K562 (cell line): ENCODE measurements around the gene CCL5. TPM values are rescaled to one million over a fixed set of nuclear protein-coding genes. Genes with fewer than 3 reads are reported as not detected.
A peak's percentile ranks its signal among the peaks of the same experiment; 100 is the strongest.

Source experiments
- CBFA2T2 ChIP-seq: fragments of 450-650 bp; conservative IDR thresholded peaks from 2 replicates; pipeline ENCODE4 v1.6.1; 2017; ENCODE audit warnings: mild to moderate bottlenecking
- CC2D1A ChIP-seq: fragments of 450-650 bp; IDR thresholded peaks from 2 replicates; pipeline ENCODE4 v1.6.1; 2017; ENCODE audit warnings: mild to moderate bottlenecking
- EP300 ChIP-seq: IDR thresholded peaks from 2 replicates; pipeline ENCODE4 v1.6.1; 2012; ENCODE audit warnings: low read length, improper control_type of control experiment
- GATA2 ChIP-seq: sonication (generic); formaldehyde crosslinking; IDR thresholded peaks from 2 replicates; pipeline ENCODE4 v1.4.0; 2020; ENCODE audit warnings: mild to moderate bottlenecking, missing genetic modification reagents
- HDGF ChIP-seq: fragments of 450-650 bp; IDR thresholded peaks from 2 replicates; pipeline ENCODE4 v1.6.1; 2016
- JUND ChIP-seq, 2 experiments: IDR thresholded peaks; 2 replicates in 1 of 2; 3 replicates in 1 of 2; pipeline ENCODE4 v1.6.1; 2011; ENCODE audit warnings: borderline replicate concordance in 2 of 2, low read depth in 2 of 2, low read length in 2 of 2, improper control_type of control experiment in 1 of 2, missing biosample characterization in 1 of 2, missing genetic modification characterization in 1 of 2, missing genetic modification reagents in 1 of 2
- MEIS2 ChIP-seq: fragments of 450-650 bp; IDR thresholded peaks from 2 replicates; pipeline ENCODE4 v1.6.1; 2014; ENCODE audit warnings: mild to moderate bottlenecking; ENCODE audit not compliant: partially characterized antibody
- MYNN ChIP-seq, 2 experiments: sonication (generic); formaldehyde crosslinking in 1 of 2; IDR thresholded peaks; 2 replicates each; pipeline versions ENCODE4 v1.5.0 to v1.6.1; 2016 to 2020; ENCODE audit warnings: antibody characterized with exemption in 1 of 2, missing genetic modification reagents in 1 of 2
- NCOA1 ChIP-seq: fragments of 450-650 bp; IDR thresholded peaks from 2 replicates; pipeline ENCODE4 v1.6.1; 2016; ENCODE audit warnings: low read depth
- SLC30A9 ChIP-seq: fragments of 250-450 bp; sonication (Bioruptor Pico); IDR thresholded peaks from 2 replicates; pipeline ENCODE4 v1.8.0; 2022; ENCODE audit warnings: mild to moderate bottlenecking, moderate library complexity
- SMARCC2 ChIP-seq: fragments of 450-650 bp; IDR thresholded peaks from 2 replicates; pipeline ENCODE4 v1.6.1; 2017; ENCODE audit warnings: antibody characterized with exemption, moderate library complexity, mild to moderate bottlenecking, low read depth
- SP2 ChIP-seq: IDR thresholded peaks from 2 replicates; pipeline ENCODE4 v1.6.1; 2011; ENCODE audit warnings: mild to moderate bottlenecking, low read depth, low read length, moderate library complexity; ENCODE audit not compliant: poor library complexity, severe bottlenecking; ENCODE audit errors: extremely low read depth
- TEAD4 ChIP-seq, 2 experiments: sonication (generic) in 1 of 2; formaldehyde crosslinking in 1 of 2; IDR thresholded peaks; 2 replicates each; pipeline versions ENCODE4 v1.6.1 to v1.8.0; 2012 to 2022; ENCODE audit warnings: borderline replicate concordance in 1 of 2, inconsistent platforms in 1 of 2, low read length in 1 of 2, mild to moderate bottlenecking in 1 of 2, missing genetic modification reagents in 1 of 2
- XRCC5 ChIP-seq: fragments of 200-400 bp; formaldehyde crosslinking; IDR thresholded peaks from 2 replicates; pipeline ENCODE4 v1.6.1; 2017; ENCODE audit warnings: low read depth, mild to moderate bottlenecking, low read length
- ZEB2 ChIP-seq: fragments of 450-650 bp; IDR thresholded peaks from 2 replicates; pipeline ENCODE4 v1.6.1; 2016
- ZNF24 ChIP-seq: fragments of 450-650 bp; IDR thresholded peaks from 2 replicates; pipeline ENCODE4 v1.6.1; 2016
- ZNF444 ChIP-seq: fragments of 250-450 bp; sonication (Bioruptor Pico); IDR thresholded peaks from 2 replicates; pipeline ENCODE4 v1.4.0; 2020; ENCODE audit warnings: mild to moderate bottlenecking, moderate library complexity
- ZNF696 ChIP-seq: fragments of 250-450 bp; sonication (Bioruptor Pico); conservative IDR thresholded peaks from 2 replicates; pipeline ENCODE4 v1.4.0; 2020; ENCODE audit warnings: mild to moderate bottlenecking, moderate library complexity
- polyA plus RNA-seq, 8 experiments: library from polyadenylated mRNA; depleted of rRNA in 4 of 8; stranded (reverse) in 5 of 8; unstranded in 3 of 8; fragments of >200 nt; fragmentation: Nextera tagmentation in 2 of 8; fragmentation: Illumina TruSeq in 1 of 8; extraction: Ambion mirVana in 2 of 8; extraction: Trizol in 1 of 8; gene quantifications; 2 replicates each; pipeline versions ENCODE4 v1.2.1 to v1.2.3, GENCODE V29; 2011 to 2014; ENCODE audit warnings: inconsistent platforms in 1 of 8, missing spikeins in 1 of 8
- total RNA-seq, 7 experiments: library from RNA; depleted of rRNA in 6 of 7; stranded (reverse); fragments of >200 nt in 6 of 7; fragmentation: Illumina TruSeq in 2 of 7; extraction: Trizol in 2 of 7; gene quantifications; 2 replicates each; pipeline versions ENCODE4 v1.2.1 to v1.2.3, GENCODE V29; 2011 to 2021; ENCODE audit warnings: low replicate concordance in 1 of 7
- TF ChIP-seq, protein P1 (sequence below), 2 experiments: fragments of 450-650 bp in 1 of 2; IDR thresholded peaks; 2 replicates each; pipeline ENCODE4 v1.6.1; 2011 to 2017; ENCODE audit warnings: low read depth in 2 of 2, antibody characterized with exemption in 1 of 2, borderline replicate concordance in 1 of 2, low read length in 1 of 2, mild to moderate bottlenecking in 1 of 2, mixed read lengths in 1 of 2; ENCODE audit not compliant: control insufficient read depth in 1 of 2
- TF ChIP-seq, protein P2 (sequence below): IDR thresholded peaks from 2 replicates; pipeline ENCODE4 v1.6.1; 2012; ENCODE audit warnings: low read depth, low read length, improper control_type of control experiment, borderline replicate concordance
- TF ChIP-seq, protein P3 (sequence below): fragments of 450-650 bp; IDR thresholded peaks from 2 replicates; pipeline ENCODE4 v1.6.1; 2016; ENCODE audit warnings: borderline replicate concordance

CCL5 gene
- total and polyA plus RNA-seq, 9 of the 15 experiments (the other 6 are each of a cell fraction or from before 2014, with no cell fraction given) = 0.18 to 0.59 (median 0.45) TPM; not detected in 1

DNA sequence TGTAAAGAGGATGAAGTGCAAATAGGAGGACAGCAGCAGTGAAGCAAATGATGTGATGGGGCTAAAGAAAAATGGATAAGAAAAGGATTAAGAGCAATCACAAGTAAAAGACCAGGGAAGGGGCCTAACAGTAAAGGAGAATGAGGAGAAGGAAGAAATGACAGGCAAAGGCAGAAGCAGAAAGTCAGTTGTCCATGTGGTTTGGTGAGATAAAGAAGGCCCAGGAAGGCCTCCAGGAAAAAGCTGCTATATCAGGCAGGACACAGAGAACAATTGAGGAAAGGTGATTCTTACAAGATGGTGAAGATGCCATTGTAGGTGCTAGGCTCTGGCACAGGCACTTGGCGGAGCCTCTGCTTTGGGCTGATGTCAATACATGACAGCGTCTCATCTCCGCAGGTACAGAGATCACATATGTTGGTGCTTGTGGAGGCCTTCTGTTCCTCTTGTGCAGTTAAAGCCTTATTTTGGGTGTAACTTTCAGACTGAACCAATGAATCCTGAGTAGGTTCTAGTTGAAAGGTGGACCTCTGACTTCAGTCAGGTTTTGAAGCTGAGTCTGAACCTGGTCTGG is 32.3 kb upstream of the CCL5 start (continued):
- 0 out of 2 replicates have a peak, but pooled peaks have one; percentile 65 for TF ChIP-seq HDGF
- TF ChIP-seq SP2 = no peak
- TF ChIP-seq SMARCC2 = peak; percentile 52; the same call in 1 of the 2 replicates
- TF ChIP-seq CC2D1A = peak; percentile 63; the same call in 1 of the 2 replicates
- TF ChIP-seq EP300 = peak; percentile 87
- 0 out of 2 replicates have a peak, but pooled peaks have one; percentile 53 for TF ChIP-seq ZEB2
- TF ChIP-seq ZNF444 (CRISPR knock-in tag) = no peak
- TF ChIP-seq TEAD4 (IDR thresholded peaks at IDR 0.05; ENCODE audit: low read length) = peak; percentile 79
- no peak for TF ChIP-seq TEAD4 (CRISPR knock-in tag; IDR thresholded peaks at IDR 0.05; ENCODE audit: borderline replicate concordance)
- peak; percentile 69; the same call in 1 of the 2 replicates for TF ChIP-seq ZNF24
- TF ChIP-seq MEIS2 = peak; percentile 25
- TF ChIP-seq, protein P1, sequence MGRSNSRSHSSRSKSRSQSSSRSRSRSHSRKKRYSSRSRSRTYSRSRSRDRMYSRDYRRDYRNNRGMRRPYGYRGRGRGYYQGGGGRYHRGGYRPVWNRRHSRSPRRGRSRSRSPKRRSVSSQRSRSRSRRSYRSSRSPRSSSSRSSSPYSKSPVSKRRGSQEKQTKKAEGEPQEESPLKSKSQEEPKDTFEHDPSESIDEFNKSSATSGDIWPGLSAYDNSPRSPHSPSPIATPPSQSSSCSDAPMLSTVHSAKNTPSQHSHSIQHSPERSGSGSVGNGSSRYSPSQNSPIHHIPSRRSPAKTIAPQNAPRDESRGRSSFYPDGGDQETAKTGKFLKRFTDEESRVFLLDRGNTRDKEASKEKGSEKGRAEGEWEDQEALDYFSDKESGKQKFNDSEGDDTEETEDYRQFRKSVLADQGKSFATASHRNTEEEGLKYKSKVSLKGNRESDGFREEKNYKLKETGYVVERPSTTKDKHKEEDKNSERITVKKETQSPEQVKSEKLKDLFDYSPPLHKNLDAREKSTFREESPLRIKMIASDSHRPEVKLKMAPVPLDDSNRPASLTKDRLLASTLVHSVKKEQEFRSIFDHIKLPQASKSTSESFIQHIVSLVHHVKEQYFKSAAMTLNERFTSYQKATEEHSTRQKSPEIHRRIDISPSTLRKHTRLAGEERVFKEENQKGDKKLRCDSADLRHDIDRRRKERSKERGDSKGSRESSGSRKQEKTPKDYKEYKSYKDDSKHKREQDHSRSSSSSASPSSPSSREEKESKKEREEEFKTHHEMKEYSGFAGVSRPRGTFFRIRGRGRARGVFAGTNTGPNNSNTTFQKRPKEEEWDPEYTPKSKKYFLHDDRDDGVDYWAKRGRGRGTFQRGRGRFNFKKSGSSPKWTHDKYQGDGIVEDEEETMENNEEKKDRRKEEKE (IDR thresholded peaks at IDR 0.05; ENCODE audit: borderline replicate concordance in 1 of 2, control insufficient read depth in 1 of 2, low read depth in 2 of 2, low read length in 1 of 2) = no peak
- TF ChIP-seq JUND (IDR thresholded peaks at IDR 0.05; ENCODE audit: borderline replicate concordance, low read depth, low read length) = 0 out of 2 replicates have a peak, but pooled peaks have one; percentile 22
- TF ChIP-seq JUND (tag; IDR thresholded peaks at IDR 0.05; ENCODE audit: borderline replicate concordance, low read depth, low read length) = peak; percentile 18; the same call in 1 of the 3 replicates
- TF ChIP-seq, protein P2, sequence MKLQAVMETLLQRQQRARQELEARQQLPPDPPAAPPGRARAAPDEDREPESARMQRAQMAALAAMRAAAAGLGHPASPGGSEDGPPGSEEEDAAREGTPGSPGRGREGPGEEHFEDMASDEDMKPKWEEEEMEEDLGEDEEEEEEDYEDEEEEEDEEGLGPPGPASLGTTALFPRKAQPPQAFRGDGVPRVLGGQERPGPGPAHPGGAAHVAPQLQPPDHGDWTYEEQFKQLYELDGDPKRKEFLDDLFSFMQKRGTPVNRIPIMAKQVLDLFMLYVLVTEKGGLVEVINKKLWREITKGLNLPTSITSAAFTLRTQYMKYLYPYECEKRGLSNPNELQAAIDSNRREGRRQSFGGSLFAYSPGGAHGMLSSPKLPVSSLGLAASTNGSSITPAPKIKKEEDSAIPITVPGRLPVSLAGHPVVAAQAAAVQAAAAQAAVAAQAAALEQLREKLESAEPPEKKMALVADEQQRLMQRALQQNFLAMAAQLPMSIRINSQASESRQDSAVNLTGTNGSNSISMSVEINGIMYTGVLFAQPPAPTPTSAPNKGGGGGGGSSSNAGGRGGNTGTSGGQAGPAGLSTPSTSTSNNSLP = peak; percentile 27; the same call in 1 of the 2 replicates
- peak; percentile 55; the same call in 1 of the 2 replicates for TF ChIP-seq GATA2 (CRISPR knock-in tag)
- TF ChIP-seq NCOA1 = peak; percentile 61; the same call in 1 of the 2 replicates
- no peak for TF ChIP-seq ZNF696 (CRISPR knock-in tag)
- TF ChIP-seq, protein P3, sequence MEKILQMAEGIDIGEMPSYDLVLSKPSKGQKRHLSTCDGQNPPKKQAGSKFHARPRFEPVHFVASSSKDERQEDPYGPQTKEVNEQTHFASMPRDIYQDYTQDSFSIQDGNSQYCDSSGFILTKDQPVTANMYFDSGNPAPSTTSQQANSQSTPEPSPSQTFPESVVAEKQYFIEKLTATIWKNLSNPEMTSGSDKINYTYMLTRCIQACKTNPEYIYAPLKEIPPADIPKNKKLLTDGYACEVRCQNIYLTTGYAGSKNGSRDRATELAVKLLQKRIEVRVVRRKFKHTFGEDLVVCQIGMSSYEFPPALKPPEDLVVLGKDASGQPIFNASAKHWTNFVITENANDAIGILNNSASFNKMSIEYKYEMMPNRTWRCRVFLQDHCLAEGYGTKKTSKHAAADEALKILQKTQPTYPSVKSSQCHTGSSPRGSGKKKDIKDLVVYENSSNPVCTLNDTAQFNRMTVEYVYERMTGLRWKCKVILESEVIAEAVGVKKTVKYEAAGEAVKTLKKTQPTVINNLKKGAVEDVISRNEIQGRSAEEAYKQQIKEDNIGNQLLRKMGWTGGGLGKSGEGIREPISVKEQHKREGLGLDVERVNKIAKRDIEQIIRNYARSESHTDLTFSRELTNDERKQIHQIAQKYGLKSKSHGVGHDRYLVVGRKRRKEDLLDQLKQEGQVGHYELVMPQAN = 0 out of 2 replicates have a peak, but pooled peaks have one; percentile 51
- no peak for TF ChIP-seq SLC30A9 (CRISPR knock-in tag)
- TF ChIP-seq MYNN (IDR thresholded peaks at IDR 0.05) = peak; percentile 14; the same call in 1 of the 2 replicates
- TF ChIP-seq MYNN (CRISPR knock-in tag; IDR thresholded peaks at IDR 0.05) = no peak
- TF ChIP-seq CBFA2T2 = peak; percentile 86
- TF ChIP-seq XRCC5 = no peak
